A549 (cell line): Measurements from ENCODE around the gene CCDC137.

Experiments used
- CEBPB ChIP-seq, 2 experiments: fragments of >200 bp in 1 of 2; sonication (Bioruptor Twin) in 1 of 2; formaldehyde crosslinking in 1 of 2; IDR thresholded peaks; 2 replicates each; pipeline ENCODE4 v1.6.1; 2012 to 2016
- CHD2 ChIP-seq: fragments of 150-350 bp; IDR thresholded peaks from 2 replicates; pipeline ENCODE4 v1.6.1; 2014; ENCODE audit warnings: low read length; ENCODE audit not compliant: partially characterized antibody
- CTCF ChIP-seq: fragments of >200 bp; sonication (Bioruptor Twin); formaldehyde crosslinking; IDR thresholded peaks from 3 replicates; pipeline ENCODE4 v1.5.1; 2016
- EP300 ChIP-seq, 2 experiments: fragments of >200 bp; sonication (Bioruptor Twin); formaldehyde crosslinking; IDR thresholded peaks; 2 replicates in 1 of 2; 3 replicates in 1 of 2; pipeline ENCODE4 v1.6.1; 2016 to 2017
- FOSL2 ChIP-seq, 2 experiments: fragments of 450-650 bp in 1 of 2; fragments of >200 bp in 1 of 2; sonication (Bioruptor Twin) in 1 of 2; formaldehyde crosslinking; IDR thresholded peaks; 2 replicates each; pipeline versions ENCODE4 v1.5.0 to v1.6.1; 2016 to 2020; ENCODE audit warnings: mild to moderate bottlenecking in 1 of 2, moderate library complexity in 1 of 2
- GATA3 ChIP-seq: IDR thresholded peaks from 2 replicates; pipeline ENCODE4 v1.6.1; 2012; ENCODE audit warnings: borderline replicate concordance
- JUN ChIP-seq, 2 experiments: fragments of >200 bp; sonication (Bioruptor Twin); formaldehyde crosslinking; IDR thresholded peaks; 2 replicates in 1 of 2; 3 replicates in 1 of 2; pipeline ENCODE4 v1.6.1; 2016 to 2017
- KDM5A ChIP-seq: fragments of 200-600 bp; sonication (generic); IDR thresholded peaks from 2 replicates; pipeline ENCODE4 v1.6.1; 2016; ENCODE audit warnings: antibody characterized with exemption, mild to moderate bottlenecking
- MAFK ChIP-seq: fragments of 450-650 bp; IDR thresholded peaks from 2 replicates; pipeline ENCODE4 v1.6.1; 2014; ENCODE audit not compliant: partially characterized antibody
- MYC ChIP-seq: IDR thresholded peaks from 2 replicates; pipeline ENCODE4 v1.6.1; 2012; ENCODE audit warnings: mild to moderate bottlenecking, inconsistent platforms, low read length, improper control_type of control experiment, borderline replicate concordance
- POLR2A ChIP-seq: IDR thresholded peaks from 2 replicates; pipeline ENCODE4 v1.6.1; 2012; ENCODE audit warnings: mild to moderate bottlenecking, low read length
- POLR2AphosphoS2 ChIP-seq: conservative IDR thresholded peaks from 2 replicates; pipeline ENCODE4 v1.6.1; 2012; ENCODE audit warnings: low read length, improper control_type of control experiment, inconsistent platforms
- TF ChIP-seq, protein P1 (sequence below): fragments of 200-600 bp; sonication (generic); IDR thresholded peaks from 2 replicates; pipeline ENCODE4 v1.6.1; 2016; ENCODE audit warnings: antibody characterized with exemption, mild to moderate bottlenecking, moderate library complexity

DNA sequence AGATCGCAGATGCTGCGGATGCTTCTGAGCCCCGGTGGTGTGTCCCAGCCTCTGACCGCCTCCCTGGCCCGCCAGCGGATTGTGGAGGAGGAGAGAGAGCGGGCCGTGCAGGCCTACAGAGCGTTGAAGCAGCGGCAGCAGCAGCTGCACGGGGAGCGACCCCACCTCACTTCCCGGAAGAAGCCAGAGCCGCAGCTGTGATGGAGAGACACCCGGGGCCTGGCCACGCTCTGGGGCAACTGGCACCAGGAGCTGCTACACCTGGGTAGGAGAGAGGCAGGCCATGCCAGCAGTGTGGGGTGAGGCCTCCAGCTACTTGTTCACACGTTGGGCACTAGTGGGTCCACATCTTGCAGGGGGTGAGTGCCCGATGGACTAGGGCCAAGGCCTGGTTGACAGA, 6.0 kb downstream of the CCDC137 start:
- TF ChIP-seq POLR2AphosphoS2 (no peak), CTCF (no peak), MYC (no peak), MAFK (no peak), CEBPB (IDR thresholded peaks at IDR 0.05) (no peak), FOSL2 (IDR thresholded peaks at IDR 0.05) (no peak), FOSL2 (CRISPR knock-in tag; IDR thresholded peaks at IDR 0.05) (no peak), CHD2 (no peak), KDM5A (no peak), POLR2A (no peak), GATA3 (no peak), JUN (IDR thresholded peaks at IDR 0.05) (no peak), EP300 (IDR thresholded peaks at IDR 0.05) (no peak)
- TF ChIP-seq, protein P1, sequence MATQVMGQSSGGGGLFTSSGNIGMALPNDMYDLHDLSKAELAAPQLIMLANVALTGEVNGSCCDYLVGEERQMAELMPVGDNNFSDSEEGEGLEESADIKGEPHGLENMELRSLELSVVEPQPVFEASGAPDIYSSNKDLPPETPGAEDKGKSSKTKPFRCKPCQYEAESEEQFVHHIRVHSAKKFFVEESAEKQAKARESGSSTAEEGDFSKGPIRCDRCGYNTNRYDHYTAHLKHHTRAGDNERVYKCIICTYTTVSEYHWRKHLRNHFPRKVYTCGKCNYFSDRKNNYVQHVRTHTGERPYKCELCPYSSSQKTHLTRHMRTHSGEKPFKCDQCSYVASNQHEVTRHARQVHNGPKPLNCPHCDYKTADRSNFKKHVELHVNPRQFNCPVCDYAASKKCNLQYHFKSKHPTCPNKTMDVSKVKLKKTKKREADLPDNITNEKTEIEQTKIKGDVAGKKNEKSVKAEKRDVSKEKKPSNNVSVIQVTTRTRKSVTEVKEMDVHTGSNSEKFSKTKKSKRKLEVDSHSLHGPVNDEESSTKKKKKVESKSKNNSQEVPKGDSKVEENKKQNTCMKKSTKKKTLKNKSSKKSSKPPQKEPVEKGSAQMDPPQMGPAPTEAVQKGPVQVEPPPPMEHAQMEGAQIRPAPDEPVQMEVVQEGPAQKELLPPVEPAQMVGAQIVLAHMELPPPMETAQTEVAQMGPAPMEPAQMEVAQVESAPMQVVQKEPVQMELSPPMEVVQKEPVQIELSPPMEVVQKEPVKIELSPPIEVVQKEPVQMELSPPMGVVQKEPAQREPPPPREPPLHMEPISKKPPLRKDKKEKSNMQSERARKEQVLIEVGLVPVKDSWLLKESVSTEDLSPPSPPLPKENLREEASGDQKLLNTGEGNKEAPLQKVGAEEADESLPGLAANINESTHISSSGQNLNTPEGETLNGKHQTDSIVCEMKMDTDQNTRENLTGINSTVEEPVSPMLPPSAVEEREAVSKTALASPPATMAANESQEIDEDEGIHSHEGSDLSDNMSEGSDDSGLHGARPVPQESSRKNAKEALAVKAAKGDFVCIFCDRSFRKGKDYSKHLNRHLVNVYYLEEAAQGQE, result no peak
